Measurements from ENCODE around the gene UBXN6.

UBXN6 gene

GRCh38 chr19:4457654-4458395 is at the start of gene UBXN6:
TSS of gene UBXN6 (minus strand) at chr19:4457794. CDS start at chr19:4457697, 97 bp downstream.
- peak within 1 kb of the TSS; percentile 73 for H3K27ac ChIP-seq (ENCODE audit: low read depth, low read length)
- H3K27me3 ChIP-seq (ENCODE audit: control insufficient read depth in 1 of 2, insufficient read depth in 2 of 2, low read length in 2 of 2) = no peaks in the 10 kb centered on the region
- H3K9ac ChIP-seq (ENCODE audit: low read depth in 1 of 2, low read length in 2 of 2) = peak within 1 kb of the TSS; percentile 63 to 68
- H3K36me3 ChIP-seq (ENCODE audit: control insufficient read depth in 1 of 2, insufficient read depth in 2 of 2, low read length in 2 of 2) = peaks cover 8 to 20% of the 10 kb centered on the region in 2 donors
- H3K9me3 ChIP-seq (ENCODE audit: control insufficient read depth in 1 of 2, low read length in 2 of 2) = no peaks in the 10 kb centered on the region
- peaks cover 8 to 18% of the 10 kb centered on the region in 2 donors for H3K4me1 ChIP-seq (ENCODE audit: control insufficient read depth in 1 of 2, insufficient read depth in 2 of 2, low read length in 2 of 2)
- peak within 1 kb of the TSS; percentile 89 for H3K4me3 ChIP-seq (ENCODE audit: low read depth in 1 of 2, low read length in 2 of 2)

GRCh38 chr19:4507150-4507452 is 49.5 kb upstream of the UBXN6 start:
- Histone ChIP-seq H3K9ac (ENCODE audit: low read depth in 1 of 2, low read length in 2 of 2) (no peak overlapping the region), H3K9me3 (ENCODE audit: control insufficient read depth in 1 of 2, low read length in 2 of 2) (no peaks in the 10 kb centered on the region), H3K36me3 (ENCODE audit: control insufficient read depth in 1 of 2, insufficient read depth in 2 of 2, low read length in 2 of 2) (peaks cover 4 to 18% of the 10 kb centered on the region in 2 donors), H3K27me3 (ENCODE audit: control insufficient read depth in 1 of 2, insufficient read depth in 2 of 2, low read length in 2 of 2) (no peaks in the 10 kb centered on the region), H3K27ac (ENCODE audit: low read depth, low read length) (no peak overlapping the region), H3K4me3 (ENCODE audit: low read depth in 1 of 2, low read length in 2 of 2) (no peak overlapping the region), H3K4me1 (ENCODE audit: control insufficient read depth in 1 of 2, insufficient read depth in 2 of 2, low read length in 2 of 2) (no peaks in the 10 kb centered on the region)

GRCh38 chr19:4506449-4507149 is 49.0 kb upstream of the UBXN6 start:
- no peak overlapping the region for H3K4me3 ChIP-seq (ENCODE audit: low read depth in 1 of 2, low read length in 2 of 2)
- H3K27ac ChIP-seq (ENCODE audit: low read depth, low read length) = no peak overlapping the region
- H3K36me3 ChIP-seq (ENCODE audit: control insufficient read depth in 1 of 2, insufficient read depth in 2 of 2, low read length in 2 of 2) = peaks cover 4 to 20% of the 10 kb centered on the region in 2 donors
- H3K9ac ChIP-seq (ENCODE audit: low read depth in 1 of 2, low read length in 2 of 2) = no peak overlapping the region
- H3K9me3 ChIP-seq (ENCODE audit: control insufficient read depth in 1 of 2, low read length in 2 of 2) = no peaks in the 10 kb centered on the region
- no peaks in the 10 kb centered on the region for H3K4me1 ChIP-seq (ENCODE audit: control insufficient read depth in 1 of 2, insufficient read depth in 2 of 2, low read length in 2 of 2)
- no peaks in the 10 kb centered on the region for H3K27me3 ChIP-seq (ENCODE audit: control insufficient read depth in 1 of 2, insufficient read depth in 2 of 2, low read length in 2 of 2)

GRCh38 chr19:4505570-4506448 is 48.2 kb upstream of the UBXN6 start:
- H3K9ac ChIP-seq (ENCODE audit: low read depth in 1 of 2, low read length in 2 of 2) = no peak overlapping the region
- H3K36me3 ChIP-seq (ENCODE audit: control insufficient read depth in 1 of 2, insufficient read depth in 2 of 2, low read length in 2 of 2) = peaks cover 4 to 28% of the 10 kb centered on the region in 2 donors
- H3K27ac ChIP-seq (ENCODE audit: low read depth, low read length) = no peak overlapping the region
- H3K27me3 ChIP-seq (ENCODE audit: control insufficient read depth in 1 of 2, insufficient read depth in 2 of 2, low read length in 2 of 2) = no peaks in the 10 kb centered on the region
- H3K9me3 ChIP-seq (ENCODE audit: control insufficient read depth in 1 of 2, low read length in 2 of 2) = no peaks in the 10 kb centered on the region
- no peak overlapping the region for H3K4me3 ChIP-seq (ENCODE audit: low read depth in 1 of 2, low read length in 2 of 2)
- no peaks in the 10 kb centered on the region for H3K4me1 ChIP-seq (ENCODE audit: control insufficient read depth in 1 of 2, insufficient read depth in 2 of 2, low read length in 2 of 2)

- H3K27ac ChIP-seq (ENCODE audit: low read depth, low read length) = no peak overlapping the region
- no peaks in the 10 kb centered on the region for H3K27me3 ChIP-seq (ENCODE audit: control insufficient read depth in 1 of 2, insufficient read depth in 2 of 2, low read length in 2 of 2)
- H3K9ac ChIP-seq (ENCODE audit: low read depth in 1 of 2, low read length in 2 of 2) = no peak overlapping the region
- H3K4me3 ChIP-seq (ENCODE audit: low read depth in 1 of 2, low read length in 2 of 2) = no peak overlapping the region
- H3K9me3 ChIP-seq (ENCODE audit: control insufficient read depth in 1 of 2, low read length in 2 of 2) = no peaks in the 10 kb centered on the region
- H3K36me3 ChIP-seq (ENCODE audit: control insufficient read depth in 1 of 2, insufficient read depth in 2 of 2, low read length in 2 of 2) = peaks cover 4 to 31% of the 10 kb centered on the region in 2 donors
- no peaks in the 10 kb centered on the region for H3K4me1 ChIP-seq (ENCODE audit: control insufficient read depth in 1 of 2, insufficient read depth in 2 of 2, low read length in 2 of 2)
Measured at GRCh38 chr19:4504891-4505569, 47.4 kb upstream of the UBXN6 start.

- Histone ChIP-seq H3K4me3 (ENCODE audit: low read depth in 1 of 2, low read length in 2 of 2) (no peak overlapping the region), H3K36me3 (ENCODE audit: control insufficient read depth in 1 of 2, insufficient read depth in 2 of 2, low read length in 2 of 2) (peaks cover 4 to 31% of the 10 kb centered on the region in 2 donors), H3K27ac (ENCODE audit: low read depth, low read length) (no peak overlapping the region), H3K9ac (ENCODE audit: low read depth in 1 of 2, low read length in 2 of 2) (no peak overlapping the region), H3K4me1 (ENCODE audit: control insufficient read depth in 1 of 2, insufficient read depth in 2 of 2, low read length in 2 of 2) (no peaks in the 10 kb centered on the region), H3K27me3 (ENCODE audit: control insufficient read depth in 1 of 2, insufficient read depth in 2 of 2, low read length in 2 of 2) (no peaks in the 10 kb centered on the region), H3K9me3 (ENCODE audit: control insufficient read depth in 1 of 2, low read length in 2 of 2) (no peaks in the 10 kb centered on the region)
Measured at GRCh38 chr19:4504297-4504701, 46.7 kb upstream of the UBXN6 start.

GRCh38 chr19:4503825-4504170 is 46.2 kb upstream of the UBXN6 start:
- H3K9ac ChIP-seq (ENCODE audit: low read depth in 1 of 2, low read length in 2 of 2) = no peak overlapping the region
- H3K9me3 ChIP-seq (ENCODE audit: control insufficient read depth in 1 of 2, low read length in 2 of 2) = no peaks in the 10 kb centered on the region
- H3K27ac ChIP-seq (ENCODE audit: low read depth, low read length) = no peak overlapping the region

GRCh38 chr19:4503132-4503824 is 45.7 kb upstream of the UBXN6 start:
- H3K36me3 ChIP-seq (ENCODE audit: control insufficient read depth in 1 of 2, insufficient read depth in 2 of 2, low read length in 2 of 2) = peaks cover 9 to 37% of the 10 kb centered on the region in 2 donors
- H3K4me3 ChIP-seq (ENCODE audit: low read depth in 1 of 2, low read length in 2 of 2) = no peak overlapping the region
- no peaks in the 10 kb centered on the region for H3K4me1 ChIP-seq (ENCODE audit: control insufficient read depth in 1 of 2, insufficient read depth in 2 of 2, low read length in 2 of 2)
- H3K9ac ChIP-seq (ENCODE audit: low read depth in 1 of 2, low read length in 2 of 2) = no peak overlapping the region
- H3K9me3 ChIP-seq (ENCODE audit: control insufficient read depth in 1 of 2, low read length in 2 of 2) = no peaks in the 10 kb centered on the region
- no peaks in the 10 kb centered on the region for H3K27me3 ChIP-seq (ENCODE audit: control insufficient read depth in 1 of 2, insufficient read depth in 2 of 2, low read length in 2 of 2)
- H3K27ac ChIP-seq (ENCODE audit: low read depth, low read length) = no peak overlapping the region

More at GRCh38 chr19:4503825-4504170, 46.2 kb upstream of the UBXN6 start:
- no peaks in the 10 kb centered on the region for H3K27me3 ChIP-seq (ENCODE audit: control insufficient read depth in 1 of 2, insufficient read depth in 2 of 2, low read length in 2 of 2)
- H3K4me3 ChIP-seq (ENCODE audit: low read depth in 1 of 2, low read length in 2 of 2) = no peak overlapping the region
- H3K36me3 ChIP-seq (ENCODE audit: control insufficient read depth in 1 of 2, insufficient read depth in 2 of 2, low read length in 2 of 2) = peaks cover 4 to 32% of the 10 kb centered on the region in 2 donors
- no peaks in the 10 kb centered on the region for H3K4me1 ChIP-seq (ENCODE audit: control insufficient read depth in 1 of 2, insufficient read depth in 2 of 2, low read length in 2 of 2)

- Histone ChIP-seq H3K27ac (ENCODE audit: low read depth, low read length) (no peak overlapping the region), H3K36me3 (ENCODE audit: control insufficient read depth in 1 of 2, insufficient read depth in 2 of 2, low read length in 2 of 2) (peaks cover 13 to 42% of the 10 kb centered on the region in 2 donors), H3K4me1 (ENCODE audit: control insufficient read depth in 1 of 2, insufficient read depth in 2 of 2, low read length in 2 of 2) (no peaks in the 10 kb centered on the region), H3K9me3 (ENCODE audit: control insufficient read depth in 1 of 2, low read length in 2 of 2) (no peaks in the 10 kb centered on the region), H3K9ac (ENCODE audit: low read depth in 1 of 2, low read length in 2 of 2) (no peak overlapping the region), H3K27me3 (ENCODE audit: control insufficient read depth in 1 of 2, insufficient read depth in 2 of 2, low read length in 2 of 2) (no peaks in the 10 kb centered on the region), H3K4me3 (ENCODE audit: low read depth in 1 of 2, low read length in 2 of 2) (no peak overlapping the region)
Measured at GRCh38 chr19:4502282-4503131, 44.9 kb upstream of the UBXN6 start.

Measured in duodenal mucosa (tissue), 2 donors.